HG03135 (cell line): Measurements from ENCODE around the gene LIF.
"Not testable (repeated sequence)": the region's sequence is repeated elsewhere in the genome, so short reads cannot be mapped to it uniquely, and the experiment has no call there.

ENCODE experiments used
- ATAC-seq: cut with Tn5 transposase; IDR thresholded peaks from one replicate; pipeline ENCODE4 v1.9.1; 2021; ENCODE audit warnings: mild to moderate bottlenecking, moderate library complexity; ENCODE audit not compliant: unreplicated experiment

The LIF gene

GRCh38 chr22:30228509-30229359 lies 17.8 kb downstream of the LIF start:
- ATAC-seq, result no peak

DNA sequence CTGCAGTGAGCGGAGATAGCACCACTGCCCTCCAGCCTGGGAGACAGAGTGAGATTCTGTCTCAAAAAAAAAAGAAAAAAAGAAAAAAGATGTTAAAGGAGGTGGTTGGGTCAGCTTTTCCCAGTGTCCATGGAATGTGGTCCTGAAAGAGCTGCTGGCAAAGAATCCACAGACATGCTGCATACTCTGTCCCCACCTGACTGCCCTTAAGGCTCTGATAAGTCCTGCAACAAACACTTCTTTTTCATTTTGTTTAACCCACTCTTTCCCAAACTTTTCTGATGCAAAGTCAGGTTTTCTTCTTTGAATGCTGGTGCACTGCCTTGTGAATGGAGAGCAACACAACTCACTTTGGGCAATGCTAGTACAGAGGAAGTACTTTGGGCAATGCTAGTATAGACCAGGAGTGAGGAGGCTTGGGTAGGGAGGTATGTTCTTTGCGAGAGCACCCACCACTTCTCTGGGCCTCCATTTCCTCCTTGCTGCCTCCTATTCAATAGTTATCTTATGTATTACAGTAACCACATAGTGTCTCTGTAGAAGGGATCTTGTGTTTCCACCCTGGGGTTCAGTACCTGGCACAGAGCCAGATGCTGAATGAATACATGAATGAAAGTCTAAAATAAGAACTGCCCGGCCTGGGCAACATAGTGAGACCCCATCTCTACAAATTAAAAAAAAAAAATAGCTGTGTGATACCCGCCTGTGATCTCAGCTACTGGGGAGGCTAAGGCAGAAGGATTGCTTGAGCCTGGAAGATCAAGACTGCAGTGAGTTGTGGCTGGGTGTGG lies 18.9 kb downstream of the LIF start:
- no peak for ATAC-seq

- no peak for ATAC-seq
Observed at GRCh38 chr22:30226192-30226832, 20.2 kb downstream of the LIF start.

DNA sequence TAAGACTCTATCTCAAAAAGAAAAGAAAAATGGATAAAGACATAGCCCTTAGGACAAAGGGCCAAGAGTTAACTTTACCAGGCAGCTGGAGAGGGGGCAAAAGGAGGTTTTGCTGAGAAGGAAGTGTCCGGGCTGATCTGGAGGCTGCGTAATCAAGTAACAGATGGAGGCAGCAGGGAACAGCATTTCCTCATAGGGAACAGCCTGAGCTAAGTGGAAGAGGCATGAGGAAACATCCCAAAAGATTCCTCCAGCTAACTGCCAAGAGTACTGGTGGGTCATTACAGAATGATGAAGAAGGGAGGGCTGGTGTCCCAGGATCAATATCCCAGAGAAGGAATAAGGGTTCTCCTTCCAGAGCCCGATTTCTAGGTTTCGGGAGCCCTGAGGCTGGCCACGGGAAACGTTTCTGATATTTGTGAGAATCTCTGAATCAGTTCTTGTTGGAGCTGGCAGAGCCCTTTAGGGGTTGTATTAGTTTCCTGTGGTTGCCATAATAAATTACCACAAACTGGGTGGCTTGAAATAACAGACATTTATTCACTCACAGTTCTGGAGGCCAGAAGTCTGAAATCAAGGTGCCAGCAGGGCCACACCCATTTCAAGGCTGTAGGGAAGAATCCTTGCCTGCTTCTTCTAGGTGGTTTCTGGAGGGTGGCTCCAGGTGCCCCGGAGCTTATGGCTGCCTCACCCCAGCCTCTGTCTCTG lies 21.2 kb downstream of the LIF start:
- no peak for ATAC-seq

DNA sequence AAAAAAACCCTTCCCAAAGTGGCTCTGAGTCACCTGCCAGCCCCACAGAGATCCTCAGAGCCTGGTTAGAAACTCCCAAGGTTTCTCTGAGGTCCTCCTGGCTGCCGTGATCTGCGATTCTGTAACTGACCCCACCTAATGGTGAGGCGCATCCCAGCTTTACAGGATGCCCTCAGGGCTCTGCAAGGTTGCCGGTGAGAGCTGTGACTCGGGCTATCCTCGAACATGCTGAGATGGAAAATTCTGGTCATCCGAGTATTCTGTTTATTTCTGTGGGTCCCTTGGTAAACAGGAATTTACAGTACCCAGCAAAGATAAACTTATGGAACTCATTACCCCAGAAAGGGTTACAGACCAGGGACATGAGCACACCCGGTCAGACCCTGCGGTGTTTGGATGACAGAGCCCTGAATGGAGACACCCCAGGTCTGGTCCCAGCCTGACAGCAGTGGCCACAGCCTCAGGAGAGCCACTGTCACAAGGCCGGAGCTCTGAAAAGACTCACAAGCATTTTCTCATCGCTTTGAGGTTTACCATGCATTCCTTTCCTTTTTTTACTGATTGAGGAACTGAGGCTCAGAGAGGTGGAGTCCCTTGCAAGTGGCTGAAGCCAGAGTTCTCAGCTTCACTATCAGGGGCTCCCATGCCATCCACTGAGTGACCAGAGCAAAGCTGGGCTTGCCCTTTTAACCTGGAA lies 22.2 kb downstream of the LIF start:
- ATAC-seq, result no peak

GRCh38 chr22:30223303-30223702 lies 23.3 kb downstream of the LIF start:
- ATAC-seq, result no peak

DNA sequence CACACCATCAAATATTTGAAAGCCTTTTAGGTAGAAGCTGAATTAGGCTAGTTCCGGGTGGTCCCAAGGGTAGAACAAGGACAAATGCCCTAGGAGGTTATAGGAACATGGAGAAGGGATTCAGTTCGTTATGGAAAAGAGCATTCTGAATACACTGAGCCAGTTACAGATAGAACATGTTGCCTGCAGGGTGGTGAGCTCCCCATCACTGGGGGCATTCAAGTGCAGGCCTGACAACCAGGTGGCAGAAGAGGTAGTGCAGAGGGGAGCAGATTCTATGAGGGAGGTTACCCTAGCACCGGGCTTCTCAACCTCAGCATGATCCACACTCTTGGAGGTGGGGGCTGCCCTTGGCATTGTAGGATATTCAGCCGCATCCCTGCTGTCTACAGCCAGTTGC lies 24.2 kb downstream of the LIF start:
- no peak for ATAC-seq

DNA sequence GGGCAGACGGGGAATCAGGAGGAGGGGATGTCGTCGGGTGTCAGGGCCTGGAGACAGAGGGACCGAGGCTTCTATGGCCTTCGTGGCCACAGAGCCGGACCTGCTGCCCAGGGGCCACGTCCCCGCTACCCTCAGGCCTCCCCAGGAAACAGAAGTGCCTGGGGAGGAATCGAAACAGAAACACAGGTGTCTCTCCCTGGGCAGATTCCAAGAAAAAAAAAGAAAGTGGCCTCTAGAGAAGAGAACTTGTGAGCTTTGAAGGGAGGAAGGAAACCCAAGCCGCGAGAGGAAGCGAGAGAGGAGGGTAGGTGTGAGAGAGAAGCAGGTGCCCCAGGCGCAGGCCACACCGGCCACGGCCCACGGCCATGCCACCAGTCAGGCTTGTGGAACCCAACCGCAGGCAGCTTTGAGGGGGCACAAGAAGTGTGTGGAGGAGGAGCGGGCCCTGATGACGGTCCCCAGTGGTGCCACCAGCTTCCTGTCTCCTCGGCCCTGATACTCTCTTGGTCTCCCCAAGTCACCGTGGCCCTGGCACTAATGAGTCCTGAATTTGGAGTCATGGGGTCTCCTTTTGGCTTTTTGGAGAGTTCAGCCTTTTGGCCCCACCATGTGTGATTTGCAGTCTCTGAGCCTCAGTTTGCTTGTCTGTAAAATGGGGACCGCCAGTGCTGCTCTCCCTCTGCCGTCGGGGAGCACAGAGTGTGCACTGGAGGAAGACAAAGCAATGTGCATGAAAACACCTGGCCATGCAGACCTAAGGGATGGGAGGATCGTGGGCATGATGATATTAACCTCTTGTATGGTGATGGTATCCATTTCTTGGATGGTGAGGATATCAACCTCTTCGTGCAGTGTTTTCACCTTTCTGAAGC lies 25.2 kb downstream of the LIF start:
- ATAC-seq, result no peak

DNA sequence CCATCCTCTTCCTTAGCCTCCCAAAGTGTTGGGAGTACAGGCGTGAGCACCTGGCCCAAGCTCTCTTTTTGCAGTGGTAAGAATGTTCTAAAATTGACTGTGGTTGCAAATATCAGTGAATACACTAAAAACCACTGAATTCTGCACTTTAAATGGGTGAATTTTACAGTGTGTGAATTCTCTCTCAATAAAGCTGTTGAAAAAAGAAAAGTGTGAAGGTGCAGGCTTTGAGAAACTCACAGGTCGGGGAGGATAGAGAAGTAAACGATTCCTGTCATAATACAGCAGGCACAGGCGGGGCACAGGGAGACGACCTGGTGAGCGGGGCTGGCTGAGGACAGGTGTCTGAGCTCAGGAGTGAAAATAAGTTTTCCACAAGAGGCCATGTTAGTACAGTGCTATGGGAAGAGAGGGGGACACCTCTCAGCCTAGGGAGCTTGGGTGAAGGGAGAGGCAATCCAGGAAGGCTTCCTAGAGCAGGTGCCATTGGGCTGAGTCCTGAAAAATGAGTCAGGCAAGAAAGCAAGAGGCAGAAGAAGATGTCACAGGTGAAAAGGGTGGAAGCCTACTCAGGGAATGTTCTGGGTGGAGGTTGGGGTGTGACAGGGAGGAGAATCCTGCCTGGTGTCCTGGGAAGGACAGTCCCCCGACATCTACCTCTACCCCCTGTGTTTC lies 26.1 kb downstream of the LIF start:
- ATAC-seq, result no peak

GRCh38 chr22:30219668-30220278 lies 26.8 kb downstream of the LIF start:
- ATAC-seq, result no peak

GRCh38 chr22:30219049-30219654 lies 27.4 kb downstream of the LIF start:
- ATAC-seq, result no peak

DNA sequence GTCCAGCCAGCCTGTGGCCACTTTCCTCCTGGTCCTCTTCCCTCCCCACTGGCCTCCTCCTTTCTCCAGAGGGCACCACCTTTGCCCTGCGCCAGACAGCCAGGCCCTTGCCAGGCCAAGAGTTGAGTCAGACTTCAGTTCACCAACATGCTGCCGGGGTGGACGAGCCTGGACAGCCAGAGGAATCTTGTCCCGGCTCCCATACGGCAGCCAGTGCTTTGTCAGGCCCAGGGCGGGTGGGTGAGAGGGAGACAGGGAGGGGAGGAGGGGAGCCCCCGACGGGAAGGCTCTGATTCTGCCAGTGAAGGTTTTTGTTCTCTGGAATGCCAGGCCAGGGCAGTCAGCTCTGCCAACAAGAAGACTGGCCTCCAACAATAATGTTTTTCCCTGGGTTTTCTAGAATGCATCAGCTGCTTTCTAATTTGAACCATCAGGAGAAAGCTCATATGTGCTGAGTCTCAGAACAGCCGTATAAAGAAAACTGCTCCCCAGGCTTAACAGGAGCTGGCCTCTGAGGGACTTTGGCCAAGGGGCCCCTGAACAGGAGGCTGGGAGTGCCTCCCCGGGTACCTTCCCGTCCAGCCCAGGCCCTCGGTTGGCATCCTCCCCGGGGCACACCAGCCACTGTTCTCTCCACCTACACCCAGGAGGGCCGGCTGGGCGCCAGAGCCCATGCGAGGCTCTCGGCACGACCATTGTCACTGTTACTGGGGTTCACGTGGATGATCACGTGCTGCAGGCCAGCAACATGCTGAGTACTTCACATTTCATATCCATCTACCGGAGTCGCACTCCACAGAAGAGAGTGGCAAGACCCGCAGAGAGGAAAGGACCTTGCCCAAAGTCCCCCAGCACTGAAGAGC lies 28.6 kb downstream of the LIF start:
- ATAC-seq, result no peak

DNA sequence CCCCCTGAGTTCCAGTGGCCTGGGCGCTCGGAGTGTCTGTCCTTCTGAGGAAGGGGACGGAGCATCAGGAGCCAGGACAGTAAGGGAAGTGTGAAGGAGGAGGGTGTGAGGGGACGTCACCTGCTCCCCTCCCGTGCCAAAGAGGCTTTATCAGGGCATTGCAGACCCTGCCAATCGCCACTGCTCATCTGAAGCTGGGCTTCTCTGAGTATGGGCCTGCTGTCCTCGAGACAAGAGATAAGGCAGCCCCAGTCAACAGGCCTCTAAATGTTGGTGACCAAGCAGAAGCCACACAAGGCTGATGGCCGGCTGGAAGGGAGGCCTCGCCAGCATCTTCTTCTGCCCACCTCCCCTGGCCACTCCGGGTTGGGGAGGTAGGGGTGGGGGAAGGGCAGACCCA lies 29.8 kb downstream of the LIF start:
- ATAC-seq, result no peak

DNA sequence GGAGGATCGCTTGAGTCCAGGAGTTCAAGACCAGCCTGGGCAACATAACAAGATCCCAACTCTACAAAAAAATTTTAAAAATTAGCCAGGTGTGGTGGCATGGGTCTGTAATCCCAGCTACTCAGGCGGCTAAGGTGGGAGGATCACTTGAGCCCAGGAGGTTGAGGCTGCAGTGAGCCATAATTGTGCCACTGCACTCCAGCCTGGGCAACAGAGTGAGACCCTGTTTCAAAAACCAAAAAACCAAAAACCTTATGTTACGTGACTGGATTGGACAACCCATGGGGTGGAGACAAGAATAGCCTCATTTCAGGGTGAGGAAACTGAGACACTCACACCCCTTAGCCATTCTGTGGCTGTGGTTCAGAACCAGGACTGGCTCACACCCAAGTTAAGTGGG lies 30.3 kb downstream of the LIF start:
- not testable (repeated sequence) for ATAC-seq

DNA sequence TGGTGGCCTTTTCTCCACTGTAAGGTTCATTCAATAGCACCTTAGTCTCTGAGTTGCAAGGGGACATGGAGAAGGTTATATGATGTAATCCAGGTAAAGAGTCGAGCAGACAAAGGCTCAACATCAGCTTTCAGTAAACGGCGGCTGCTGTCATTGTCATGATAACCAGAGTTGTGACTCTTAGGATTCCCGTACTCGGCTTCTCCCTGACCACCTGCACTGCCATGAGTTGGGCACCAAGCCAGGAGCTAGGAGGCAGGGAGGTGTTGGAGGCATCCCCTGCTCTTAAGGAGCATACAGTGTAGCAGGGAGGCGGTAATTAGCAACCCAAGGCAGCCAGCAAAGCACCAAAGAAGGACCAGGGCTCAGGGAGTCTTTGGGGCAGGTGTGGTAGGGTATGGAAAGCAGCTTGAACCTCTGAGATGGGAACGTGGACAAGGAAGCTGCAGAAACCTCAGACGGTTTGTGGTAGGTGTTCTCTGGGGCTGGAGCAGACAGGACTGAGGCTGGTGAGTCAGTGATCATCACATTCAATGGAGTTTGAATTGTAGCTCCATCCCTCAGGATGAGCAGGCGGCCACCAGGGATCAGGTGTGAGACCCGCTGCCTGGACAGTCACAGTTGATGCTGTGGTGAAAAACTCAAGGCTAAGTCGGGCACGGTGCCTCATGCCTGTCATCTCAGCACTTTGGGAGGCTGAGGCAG lies 31.7 kb downstream of the LIF start:
- no peak for ATAC-seq

DNA sequence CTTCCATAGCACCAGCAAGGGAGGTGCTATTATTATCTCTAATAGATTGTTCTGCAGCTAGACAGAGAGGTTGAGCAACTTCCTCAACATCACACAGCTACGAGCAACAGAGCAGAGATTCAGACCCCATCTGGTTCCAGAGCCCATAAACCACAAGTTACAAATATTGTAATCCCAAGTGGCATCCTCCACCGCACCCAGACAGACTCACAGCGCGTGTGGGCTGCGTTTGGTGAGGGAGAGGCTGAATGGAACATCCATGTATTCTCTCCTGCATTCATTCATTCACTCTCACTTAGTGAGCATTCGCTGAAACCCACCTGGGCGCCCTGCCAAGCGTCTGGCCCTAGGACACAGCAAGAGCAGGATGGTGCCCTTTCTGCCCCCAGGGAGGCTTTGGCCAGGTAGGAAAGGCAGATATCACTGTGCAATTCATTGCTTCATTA lies 33.5 kb downstream of the LIF start:
- no peak for ATAC-seq
